IMR-90 (cell line): ENCODE results near the gene UGT2A2. TPM values are rescaled to one million over a fixed set of nuclear protein-coding genes. Genes with fewer than 3 reads are reported as not detected.

Experiments used
- ATAC-seq: fragments of 200-7000 bp; cut with Tn5 transposase; 2 replicates; pipeline ENCODE4 v1.9.1; 2020; ENCODE audit warnings: low read depth, mild to moderate bottlenecking, moderate library complexity
- BruUV-seq: library from RNA; stranded (reverse); fragments of 400-500 nt; replicated peaks from 2 replicates; lab custom pipeline; 2021; lab: Mats Ljungman, UMichigan
- CTCF ChIA-PET: fragments of 300-600 bp; formaldehyde crosslinking; extraction: SDS; loops from one replicate; lab custom pipeline; 2021; ENCODE audit warnings: antibody characterized with exemption; lab: Yijun Ruan, JAX
- POLR2A ChIA-PET: fragments of 300-600 bp; sonication (Branson Sonifier 250); formaldehyde crosslinking; loops from one replicate; lab custom pipeline; 2022; ENCODE audit warnings: antibody characterized with exemption; ENCODE audit not compliant: unreplicated experiment; lab: Charles Lee
- DNase-seq: peaks from one replicate; pipeline ENCODE4 v3.0.0; 2013
- H2AFZ ChIP-seq: replicated peaks from 2 replicates; pipeline ENCODE3; 2013; ENCODE audit warnings: low read length, mild to moderate bottlenecking; ENCODE audit not compliant: poor library complexity
- H2AK5ac ChIP-seq: 2 replicates; pipeline ENCODE4 v1.6.1; 2013; ENCODE audit warnings: low read depth, low read length, inconsistent platforms
- H2AK9ac ChIP-seq: replicated peaks from 2 replicates; pipeline ENCODE3; 2013; ENCODE audit warnings: mild to moderate bottlenecking, low read depth, low read length, moderate library complexity; ENCODE audit not compliant: poor library complexity
- H2BK120ac ChIP-seq: 2 replicates; pipeline ENCODE4 v1.6.1; 2013; ENCODE audit warnings: low read depth, low read length, inconsistent platforms
- H2BK15ac ChIP-seq: 3 replicates; pipeline ENCODE4 v1.6.1; 2013; ENCODE audit warnings: low read depth, low read length, inconsistent platforms
- H2BK20ac ChIP-seq: 2 replicates; pipeline ENCODE4 v1.6.1; 2013; ENCODE audit warnings: low read depth, mild to moderate bottlenecking, inconsistent platforms, low read length, moderate library complexity
- H2BK5ac ChIP-seq: 2 replicates; pipeline ENCODE4 v1.6.1; 2013; ENCODE audit warnings: mild to moderate bottlenecking, low read depth, low read length, inconsistent platforms; ENCODE audit not compliant: poor library complexity, severe bottlenecking
- H3K14ac ChIP-seq: replicated peaks from 2 replicates; pipeline ENCODE4 v1.6.1; 2013; ENCODE audit warnings: low read depth, low read length, inconsistent platforms
- H3K18ac ChIP-seq: 2 replicates; pipeline ENCODE4 v1.6.1; 2013; ENCODE audit warnings: low read depth, low read length, control low read depth
- H3K23ac ChIP-seq: 2 replicates; pipeline ENCODE4 v1.6.1; 2013; ENCODE audit warnings: low read depth, low read length, inconsistent platforms
- H3K27ac ChIP-seq: 2 replicates; pipeline ENCODE4 v1.5.1; 2013; ENCODE audit warnings: mild to moderate bottlenecking, control low read depth, low read length; ENCODE audit not compliant: insufficient read depth
- H3K27me3 ChIP-seq: 2 replicates; pipeline ENCODE4 v1.6.1; 2013; ENCODE audit warnings: low read length; ENCODE audit not compliant: control insufficient read depth, insufficient read depth
- H3K36me3 ChIP-seq: 2 replicates; pipeline ENCODE4 v1.6.1; 2013; ENCODE audit warnings: low read length, mixed read lengths; ENCODE audit not compliant: control insufficient read depth, insufficient read depth
- H3K4ac ChIP-seq: 2 replicates; pipeline ENCODE4 v1.6.1; 2013; ENCODE audit warnings: low read depth, low read length, inconsistent platforms
- H3K4me1 ChIP-seq: 2 replicates; pipeline ENCODE4 v1.6.1; 2013; ENCODE audit warnings: low read length, mixed read lengths; ENCODE audit not compliant: control insufficient read depth, insufficient read depth
- H3K4me2 ChIP-seq: 2 replicates; pipeline ENCODE4 v1.6.1; 2013; ENCODE audit warnings: low read depth, mild to moderate bottlenecking, control low read depth, low read length, moderate library complexity
- H3K4me3 ChIP-seq: 2 replicates; pipeline ENCODE4 v1.5.1; 2013; ENCODE audit warnings: low read depth, mild to moderate bottlenecking, control low read depth, low read length, moderate library complexity; ENCODE audit not compliant: insufficient read depth
- H3K56ac ChIP-seq: 2 replicates; pipeline ENCODE4 v1.6.1; 2013; ENCODE audit warnings: low read length, inconsistent platforms; ENCODE audit not compliant: insufficient read depth; ENCODE audit errors: extremely low read depth
- H3K79me1 ChIP-seq, 2 experiments: 2 replicates each; pipeline ENCODE4 v1.6.1; 2013; ENCODE audit warnings: low read length in 2 of 2, inconsistent platforms in 1 of 2, low read depth in 1 of 2
- H3K9ac ChIP-seq: 2 replicates; pipeline ENCODE4 v1.6.1; 2013; ENCODE audit warnings: low read depth, low read length, control low read depth
- H3K9me1 ChIP-seq: 2 replicates; pipeline ENCODE4 v1.6.1; 2013; ENCODE audit warnings: low read length, inconsistent platforms; ENCODE audit not compliant: insufficient read depth
- H3K9me3 ChIP-seq: 2 replicates; pipeline ENCODE4 v1.6.1; 2013; ENCODE audit warnings: low read length; ENCODE audit not compliant: control insufficient read depth, insufficient read depth
- H4K20me1 ChIP-seq: 2 replicates; pipeline ENCODE4 v1.6.1; 2013; ENCODE audit warnings: low read length, inconsistent platforms; ENCODE audit not compliant: insufficient read depth
- H4K5ac ChIP-seq: 2 replicates; pipeline ENCODE4 v1.6.1; 2013; ENCODE audit warnings: mild to moderate bottlenecking, low read depth, low read length, control low read depth
- H4K8ac ChIP-seq, 2 experiments: 2 replicates each; pipeline ENCODE4 v1.6.1; 2013; ENCODE audit warnings: low read depth in 2 of 2, low read length in 2 of 2, control low read depth in 1 of 2, inconsistent platforms in 1 of 2
- H4K91ac ChIP-seq: 2 replicates; pipeline ENCODE4 v1.6.1; 2013; ENCODE audit warnings: low read depth, low read length, inconsistent platforms; ENCODE audit not compliant: insufficient read depth
- BHLHE40 ChIP-seq: fragments of 150-350 bp; IDR thresholded peaks from 2 replicates; pipeline ENCODE4 v1.6.1; 2016; ENCODE audit warnings: mild to moderate bottlenecking, low read depth, low read length
- ELK1 ChIP-seq: fragments of 150-350 bp; IDR thresholded peaks from 2 replicates; pipeline ENCODE4 v1.6.1; 2016; ENCODE audit warnings: low read depth, mild to moderate bottlenecking, low read length, moderate library complexity, borderline replicate concordance
- MAFK ChIP-seq: IDR thresholded peaks from 2 replicates; pipeline ENCODE4 v1.6.1; 2012; ENCODE audit warnings: low read depth, low read length, improper control_type of control experiment
- MAZ ChIP-seq: IDR thresholded peaks from 2 replicates; pipeline ENCODE4 v1.6.1; 2012; ENCODE audit warnings: low read depth, mild to moderate bottlenecking, low read length, improper control_type of control experiment, moderate library complexity, borderline replicate concordance
- NFE2L2 ChIP-seq: fragments of 150-350 bp; IDR thresholded peaks from 2 replicates; pipeline ENCODE4 v1.6.1; 2016; ENCODE audit warnings: low read depth, mild to moderate bottlenecking, low read length
- RFX5 ChIP-seq: IDR thresholded peaks from 2 replicates; pipeline ENCODE4 v1.8.0; 2012; ENCODE audit warnings: low read depth, mild to moderate bottlenecking, low read length, moderate library complexity
- SMC3 ChIP-seq: fragments of 150-350 bp; IDR thresholded peaks from 2 replicates; pipeline ENCODE4 v1.6.1; 2016; ENCODE audit warnings: low read depth, mild to moderate bottlenecking, antibody characterized with exemption, low read length, moderate library complexity
- WGBS, 2 experiments: methylation state at CpG; one replicate each; pipeline versions ENCODE4 v1.1.5 to v1.1.7; 2013; ENCODE audit warnings: missing lambda C conversion rate in 2 of 2; ENCODE audit not compliant: insufficient read length in 1 of 2; ENCODE audit errors: extremely low coverage in 2 of 2; 5-methylcytosine and 5-hydroxymethylcytosine counted together
- dilution Hi-C: fragments of 300-500 bp; cut with HindIII; formaldehyde crosslinking; loops from one replicate; pipeline ENCODE4 v1.14.3; 2018; ENCODE audit warnings: low sequenced_read_pairs; ENCODE audit not compliant: unreplicated experiment
- in situ Hi-C: fragments of 300-500 bp; cut with MboI; formaldehyde crosslinking; loops from 3 replicates; pipeline ENCODE4 v1.14.3; 2019; ENCODE audit warnings: low sequenced_read_pairs, inconsistent platforms, mixed read lengths
- intact Hi-C: fragments of 100-400 bp; cut with micrococcal nuclease; formaldehyde crosslinking; loops from 2 replicates; pipeline ENCODE4 v1.10.0; 2022
- polyA plus RNA-seq, 3 experiments: library from polyadenylated mRNA; depleted of rRNA; stranded (reverse); fragments of >200 nt; gene quantifications; 2 replicates each; pipeline ENCODE4 v1.2.3, GENCODE V29; 2012; ENCODE audit warnings: low replicate concordance in 1 of 3
- total RNA-seq: library from RNA; depleted of rRNA; stranded (reverse); fragments of >200 nt; gene quantifications from 2 replicates; pipeline ENCODE4 v1.2.3, GENCODE V29; 2012

Gene UGT2A2
- total and polyA plus RNA-seq, 2 of the 4 experiments (the other 2 are of a cell fraction): not detected

DNA sequence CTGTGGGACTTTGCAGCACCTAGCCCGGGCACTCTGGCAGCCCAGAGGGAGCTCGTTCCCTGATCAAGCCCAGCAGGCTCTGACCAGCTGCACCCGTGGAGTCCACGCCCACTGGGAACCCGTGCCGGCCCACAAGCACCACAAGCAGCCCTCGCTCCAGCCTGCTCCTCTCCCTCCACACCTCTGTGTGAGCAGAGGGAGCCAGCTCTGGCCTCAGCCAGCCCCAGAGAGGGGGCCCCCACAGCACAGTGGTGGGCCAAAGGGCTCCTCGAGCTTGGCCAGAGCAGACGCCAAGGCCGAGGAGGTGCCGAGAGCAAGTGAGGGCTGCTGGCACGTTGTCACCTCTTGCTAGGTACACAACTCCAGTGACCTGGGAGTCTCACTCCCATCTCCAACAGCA, 18.7 kb upstream of the UGT2A2 start:
- H3K18ac ChIP-seq: no peak overlapping the region
- POLR2A ChIA-PET: no interaction called here
- intact Hi-C loops (no loop called here), in situ Hi-C loops (no loop called here), dilution Hi-C loops (no loop called here)
- H3K27me3 ChIP-seq: no peaks in the 10 kb centered on the region
- H4K20me1 ChIP-seq: no peaks in the 10 kb centered on the region
- DNase-seq (no peak), ATAC-seq (no peak)
- H3K4ac ChIP-seq: no peak overlapping the region
- no TSS peak for BruUV-seq
- H2BK20ac ChIP-seq: no peak overlapping the region
- WGBS, 2 experiments: 20% methylated on average over 1 of the region's 12 CpGs; no CpG with 5 or more reads in 1 of the 2 experiments
- no peaks in the 10 kb centered on the region for H3K9me1 ChIP-seq
- H2AK9ac ChIP-seq: no peak overlapping the region
- H3K56ac ChIP-seq: no peak overlapping the region
- no peaks in the 10 kb centered on the region for H3K79me1 ChIP-seq
- no peak overlapping the region for H3K9ac ChIP-seq
- H2AK5ac ChIP-seq: no peak overlapping the region
- no peak overlapping the region for H3K27ac ChIP-seq
- CTCF ChIA-PET: no interaction called here
- no peak overlapping the region for H4K8ac ChIP-seq
- H3K4me1 ChIP-seq: no peaks in the 10 kb centered on the region
- H2AFZ ChIP-seq: no peak overlapping the region
- H3K9me3 ChIP-seq: 0 out of 2 replicates have a peak, but pooled peaks cover 3% of the 10 kb centered on the region
- no peaks in the 10 kb centered on the region for H3K36me3 ChIP-seq
- H2BK5ac ChIP-seq: no peak overlapping the region
- H4K5ac ChIP-seq: no peak overlapping the region
- no peak overlapping the region for H4K91ac ChIP-seq
- H2BK120ac ChIP-seq: no peak overlapping the region
- H3K23ac ChIP-seq: no peak overlapping the region
- TF ChIP-seq NFE2L2: no peak
- TF ChIP-seq BHLHE40: no peak
- TF ChIP-seq SMC3: no peak
- TF ChIP-seq MAZ: no peak
- no peak for TF ChIP-seq MAFK
- TF ChIP-seq RFX5: no peak
- TF ChIP-seq ELK1: no peak
- H3K4me3 ChIP-seq: no peak overlapping the region
- no peak overlapping the region for H2BK15ac ChIP-seq
- H3K4me2 ChIP-seq: no peak overlapping the region
- H3K14ac ChIP-seq: no peak overlapping the region
